IPS DF 4.7 (cell line): ENCODE results near the gene ARFGAP1.
"Not testable (repeated sequence)": the region's sequence is repeated elsewhere in the genome, so short reads cannot be mapped to it uniquely, and the experiment has no call there.

ENCODE experiments used
- DNase-seq: peaks from one replicate; pipeline ENCODE4 v3.0.0-alpha.2; 2013; ENCODE audit warnings: low spot score; ENCODE audit errors: extremely low read depth

The ARFGAP1 gene

GRCh38 chr20:63330940-63331339, 58.3 kb downstream of the ARFGAP1 start:
- DNase-seq: no peak

GRCh38 chr20:63331741-63332400, 59.3 kb downstream of the ARFGAP1 start:
- no peak for DNase-seq

GRCh38 chr20:63332488-63333240, 60.1 kb downstream of the ARFGAP1 start:
- DNase-seq: no peak

GRCh38 chr20:63333241-63333836, 60.7 kb downstream of the ARFGAP1 start:
- DNase-seq: no peak

GRCh38 chr20:63334356-63334755, 61.7 kb downstream of the ARFGAP1 start:
- no peak for DNase-seq

GRCh38 chr20:63335060-63335459, 62.4 kb downstream of the ARFGAP1 start:
- DNase-seq: not testable (repeated sequence)

- DNase-seq: no peak
These were observed 63.1 kb downstream of the ARFGAP1 start for GRCh38 chr20:63335711-63336110.

- no peak for DNase-seq
These were observed 63.7 kb downstream of the ARFGAP1 start for GRCh38 chr20:63336232-63336752.

- no peak for DNase-seq
These were observed 65.3 kb downstream of the ARFGAP1 start for GRCh38 chr20:63337786-63338420.
